ENCODE results near the gene IGF1R. TPM values are rescaled to one million over a fixed set of nuclear protein-coding genes. Genes with fewer than 3 reads are reported as not detected.

The IGF1R gene
- total and polyA plus RNA-seq, 2 experiments from 2014 or later, result 9.5 to 92.4 TPM

GRCh38 chr15:98620020-98620419, 28.3 kb upstream of the IGF1R start:
- peaks cover 15% of the 10 kb centered on the region for H3K4me1 ChIP-seq (ENCODE audit: low read depth)
- DNase-seq (ENCODE audit: low read depth in 1 of 2, low spot score in 1 of 2), result peak in 1 of 2 donors; percentile 23
- H3K36me3 ChIP-seq, result no peaks in the 10 kb centered on the region
- peak overlapping the region; percentile 14 for H3K27ac ChIP-seq
- no peak for TF ChIP-seq CTCF (IDR thresholded peaks at IDR 0.05; ENCODE audit: low read depth, low read length)
- H3K27me3 ChIP-seq, result no peaks in the 10 kb centered on the region
- no peak overlapping the region for H3K4me3 ChIP-seq
- no peaks in the 10 kb centered on the region for H3K9me3 ChIP-seq (ENCODE audit: low read depth)

GRCh38 chr15:98621021-98621420, 27.3 kb upstream of the IGF1R start:
- H3K27me3 ChIP-seq, result no peaks in the 10 kb centered on the region
- H3K4me1 ChIP-seq (ENCODE audit: low read depth), result peaks cover 15% of the 10 kb centered on the region
- no peaks in the 10 kb centered on the region for H3K36me3 ChIP-seq
- TF ChIP-seq CTCF (IDR thresholded peaks at IDR 0.05; ENCODE audit: low read depth, low read length), result no peak
- no peak overlapping the region for H3K27ac ChIP-seq
- no peak for DNase-seq (ENCODE audit: low read depth in 1 of 2, low spot score in 1 of 2)
- no peak overlapping the region for H3K4me3 ChIP-seq
- H3K9me3 ChIP-seq (ENCODE audit: low read depth), result no peaks in the 10 kb centered on the region

- Histone ChIP-seq H3K27me3 (no peaks in the 10 kb centered on the region), H3K4me1 (ENCODE audit: low read depth) (peaks cover under 1% of the 10 kb centered on the region), H3K4me3 (no peak overlapping the region), H3K27ac (no peak overlapping the region), H3K9me3 (ENCODE audit: low read depth) (no peaks in the 10 kb centered on the region), H3K36me3 (no peaks in the 10 kb centered on the region)
- no peak for TF ChIP-seq CTCF (IDR thresholded peaks at IDR 0.05; ENCODE audit: low read depth, low read length)
- no peak for DNase-seq (ENCODE audit: low read depth in 1 of 2, low spot score in 1 of 2)
Observed at GRCh38 chr15:98625614-98626013, 22.7 kb upstream of the IGF1R start.

- no peaks in the 10 kb centered on the region for H3K36me3 ChIP-seq
- DNase-seq (ENCODE audit: low read depth in 1 of 2, low spot score in 1 of 2), result no peak
Observed at GRCh38 chr15:98626153-98626552, 22.2 kb upstream of the IGF1R start.

GRCh38 chr15:98628216-98628615, 20.1 kb upstream of the IGF1R start:
- Histone ChIP-seq H3K27ac (no peak overlapping the region), H3K36me3 (no peaks in the 10 kb centered on the region), H3K9me3 (ENCODE audit: low read depth) (no peaks in the 10 kb centered on the region), H3K27me3 (no peaks in the 10 kb centered on the region), H3K4me1 (ENCODE audit: low read depth) (no peaks in the 10 kb centered on the region), H3K4me3 (no peak overlapping the region)
- no peak for DNase-seq (ENCODE audit: low read depth in 1 of 2, low spot score in 1 of 2)
- TF ChIP-seq CTCF (IDR thresholded peaks at IDR 0.05; ENCODE audit: low read depth, low read length), result no peak

More at GRCh38 chr15:98626153-98626552, 22.2 kb upstream of the IGF1R start:
- TF ChIP-seq CTCF (IDR thresholded peaks at IDR 0.05; ENCODE audit: low read depth, low read length), result no peak
- Histone ChIP-seq H3K27ac (no peak overlapping the region), H3K27me3 (no peaks in the 10 kb centered on the region), H3K4me3 (no peak overlapping the region), H3K9me3 (ENCODE audit: low read depth) (no peaks in the 10 kb centered on the region), H3K4me1 (ENCODE audit: low read depth) (no peaks in the 10 kb centered on the region)

- H3K27me3 ChIP-seq, result no peaks in the 10 kb centered on the region
- H3K36me3 ChIP-seq, result no peaks in the 10 kb centered on the region
- H3K4me1 ChIP-seq (ENCODE audit: low read depth), result no peaks in the 10 kb centered on the region
- no peaks in the 10 kb centered on the region for H3K9me3 ChIP-seq (ENCODE audit: low read depth)
- H3K4me3 ChIP-seq, result no peak overlapping the region
- no peak for DNase-seq (ENCODE audit: low read depth in 1 of 2, low spot score in 1 of 2)
- no peak overlapping the region for H3K27ac ChIP-seq
- TF ChIP-seq CTCF (IDR thresholded peaks at IDR 0.05; ENCODE audit: low read depth, low read length), result no peak
Observed at GRCh38 chr15:98635848-98636247, 12.5 kb upstream of the IGF1R start.
